IPS DF 4.7 (cell line): Measurements from ENCODE around the gene MN1.

Experiments
- DNase-seq: peaks from one replicate; pipeline ENCODE4 v3.0.0-alpha.2; 2013; ENCODE audit warnings: low spot score; ENCODE audit errors: extremely low read depth

MN1 gene

GRCh38 chr22:27765706-27766291, 35.8 kb downstream of the MN1 start:
- DNase-seq = no peak

- no peak for DNase-seq
Observed at GRCh38 chr22:27764722-27765236, 36.8 kb downstream of the MN1 start.

GRCh38 chr22:27761665-27762064, 39.9 kb downstream of the MN1 start:
- no peak for DNase-seq

- no peak for DNase-seq
Observed at GRCh38 chr22:27761000-27761399, 40.6 kb downstream of the MN1 start.

- no peak for DNase-seq
Observed at GRCh38 chr22:27760474-27760873, 41.1 kb downstream of the MN1 start.

GRCh38 chr22:27757928-27758525, 43.5 kb downstream of the MN1 start:
- DNase-seq = no peak

- DNase-seq = no peak
Observed at GRCh38 chr22:27756212-27756660, 45.3 kb downstream of the MN1 start.

- no peak for DNase-seq
Observed at GRCh38 chr22:27755521-27756211, 45.9 kb downstream of the MN1 start.

- no peak for DNase-seq
Observed at GRCh38 chr22:27754888-27755480, 46.6 kb downstream of the MN1 start.

GRCh38 chr22:27754247-27754887, 47.2 kb downstream of the MN1 start:
- DNase-seq = no peak

GRCh38 chr22:27752771-27753170, 48.8 kb downstream of the MN1 start:
- no peak for DNase-seq

- DNase-seq = no peak
Observed at GRCh38 chr22:27752141-27752540, 49.4 kb downstream of the MN1 start.

- no peak for DNase-seq
Observed at GRCh38 chr22:27751277-27752070, 50.1 kb downstream of the MN1 start.

GRCh38 chr22:27750584-27751265, 50.8 kb downstream of the MN1 start:
- DNase-seq = no peak

GRCh38 chr22:27749597-27750225, 51.8 kb downstream of the MN1 start:
- no peak for DNase-seq

GRCh38 chr22:27748751-27749191, 52.8 kb downstream of the MN1 start:
- no peak for DNase-seq

- DNase-seq = no peak
Observed at GRCh38 chr22:27748349-27748748, 53.2 kb downstream of the MN1 start.

GRCh38 chr22:27747396-27748221, 53.9 kb downstream of the MN1 start:
- no peak for DNase-seq

GRCh38 chr22:27746918-27747317, 54.6 kb downstream of the MN1 start:
- no peak for DNase-seq
